HG03571 (cell line): ENCODE results near the gene LAPTM4A.
"Not testable (repeated sequence)": the region's sequence is repeated elsewhere in the genome, so short reads cannot be mapped to it uniquely, and the experiment has no call there.

ENCODE experiments used
- ATAC-seq: cut with Tn5 transposase; IDR thresholded peaks from one replicate; pipeline ENCODE4 v1.9.1; 2021; ENCODE audit not compliant: unreplicated experiment

Gene LAPTM4A

DNA sequence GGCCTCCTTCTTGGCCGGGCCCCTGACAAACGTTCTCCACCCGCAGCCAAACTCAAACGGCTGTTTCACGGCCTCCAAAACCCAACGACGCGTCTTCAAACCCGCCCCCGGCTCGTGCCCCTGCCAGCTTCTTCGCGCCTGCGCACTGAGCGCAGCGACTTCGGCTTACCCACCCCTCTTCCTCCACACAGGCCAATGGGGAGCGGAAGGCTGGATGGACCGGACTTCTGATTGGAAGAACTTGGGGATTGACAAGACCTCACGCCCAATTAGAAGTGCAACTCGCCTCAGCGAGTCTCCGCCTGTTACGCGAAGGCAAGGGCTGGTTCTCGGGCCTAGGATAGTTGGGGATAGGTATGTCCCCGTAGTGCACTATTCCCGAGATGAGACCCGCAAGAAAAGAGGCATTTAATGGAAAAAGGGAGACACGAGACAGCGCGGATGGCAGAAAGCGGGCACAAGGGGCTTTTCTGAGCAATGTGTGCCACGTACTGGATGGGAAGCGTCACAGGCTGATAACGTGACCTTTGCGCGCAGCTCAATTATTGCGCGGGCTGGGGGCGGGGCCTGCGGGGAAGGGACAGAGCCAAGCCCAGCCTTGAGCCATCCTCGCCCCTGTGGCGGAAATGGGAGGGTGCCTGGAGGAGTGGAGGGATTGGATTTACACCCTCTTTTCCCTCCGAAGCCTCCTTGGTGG, at the start of gene LAPTM4A:
Gene LAPTM4A (minus strand): TSS at position 97 of the 697 bp plus-strand sequence. CDS start 108 bp downstream, outside the sequence.
- ATAC-seq = peak; percentile 97

GRCh38 chr2:20100711-20101110, 49.3 kb upstream of the LAPTM4A start:
- ATAC-seq = no peak

DNA sequence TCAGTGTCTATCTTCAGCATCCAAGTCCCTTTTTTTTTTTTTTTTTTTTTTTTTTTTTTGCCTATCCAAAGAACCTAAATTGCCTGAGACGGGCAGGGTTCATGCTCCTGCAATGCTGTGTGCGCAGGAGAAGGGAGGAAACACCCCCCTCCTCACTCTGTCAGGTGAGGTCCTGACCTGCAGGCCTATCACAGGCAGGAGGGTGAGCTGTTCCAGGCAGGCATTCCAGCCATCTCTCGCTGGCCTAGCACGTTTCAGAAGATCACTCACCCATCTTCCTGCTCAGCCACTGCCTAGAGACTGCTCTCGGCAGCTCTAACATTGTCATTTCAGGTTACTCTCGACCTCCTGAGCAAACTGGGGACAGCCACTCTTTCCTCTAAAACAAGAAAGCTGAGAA, 48.4 kb upstream of the LAPTM4A start:
- no peak for ATAC-seq

GRCh38 chr2:20097889-20098714, 46.7 kb upstream of the LAPTM4A start:
- peak; percentile 89 for ATAC-seq

DNA sequence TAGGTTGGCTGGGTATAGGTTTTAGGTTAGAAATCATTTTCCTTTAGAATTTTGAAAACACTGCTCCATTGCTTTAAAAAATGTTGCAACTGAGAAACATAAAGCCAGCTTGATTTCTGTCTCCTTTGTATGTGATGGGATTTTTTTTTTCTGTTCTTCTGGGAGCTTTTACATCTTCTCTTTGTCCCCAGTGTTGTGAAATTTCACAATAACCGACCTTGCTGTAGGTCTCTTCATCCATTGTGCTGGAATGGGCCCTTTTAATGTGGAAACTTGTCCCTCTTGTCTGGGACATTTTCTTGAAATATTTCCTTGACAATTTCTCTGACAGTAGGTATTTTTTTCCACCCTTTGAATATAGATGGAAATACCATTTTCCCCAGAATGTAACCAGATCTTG, 44.0 kb upstream of the LAPTM4A start:
- no peak for ATAC-seq

DNA sequence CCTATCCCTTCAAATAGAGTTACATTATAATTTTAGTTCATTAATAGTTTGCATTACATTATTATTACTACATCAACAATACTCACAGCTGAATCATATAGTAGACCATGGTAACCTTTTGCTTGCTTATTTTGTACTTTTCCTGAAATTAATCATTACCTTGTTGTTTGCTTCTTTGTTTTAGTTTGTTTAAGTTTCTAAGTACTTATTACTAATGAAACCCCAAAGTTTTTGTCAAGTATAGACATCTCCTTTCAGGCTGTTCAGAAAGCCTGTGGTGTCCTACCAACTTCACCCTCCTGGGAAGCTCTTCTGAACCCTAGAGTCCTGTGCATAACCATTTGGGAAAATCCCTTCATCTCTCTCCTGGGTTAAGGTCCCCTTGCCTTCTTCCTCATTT, 43.5 kb upstream of the LAPTM4A start:
- ATAC-seq = no peak

- no peak for ATAC-seq
Observed at GRCh38 chr2:20094142-20094755, 42.8 kb upstream of the LAPTM4A start.

DNA sequence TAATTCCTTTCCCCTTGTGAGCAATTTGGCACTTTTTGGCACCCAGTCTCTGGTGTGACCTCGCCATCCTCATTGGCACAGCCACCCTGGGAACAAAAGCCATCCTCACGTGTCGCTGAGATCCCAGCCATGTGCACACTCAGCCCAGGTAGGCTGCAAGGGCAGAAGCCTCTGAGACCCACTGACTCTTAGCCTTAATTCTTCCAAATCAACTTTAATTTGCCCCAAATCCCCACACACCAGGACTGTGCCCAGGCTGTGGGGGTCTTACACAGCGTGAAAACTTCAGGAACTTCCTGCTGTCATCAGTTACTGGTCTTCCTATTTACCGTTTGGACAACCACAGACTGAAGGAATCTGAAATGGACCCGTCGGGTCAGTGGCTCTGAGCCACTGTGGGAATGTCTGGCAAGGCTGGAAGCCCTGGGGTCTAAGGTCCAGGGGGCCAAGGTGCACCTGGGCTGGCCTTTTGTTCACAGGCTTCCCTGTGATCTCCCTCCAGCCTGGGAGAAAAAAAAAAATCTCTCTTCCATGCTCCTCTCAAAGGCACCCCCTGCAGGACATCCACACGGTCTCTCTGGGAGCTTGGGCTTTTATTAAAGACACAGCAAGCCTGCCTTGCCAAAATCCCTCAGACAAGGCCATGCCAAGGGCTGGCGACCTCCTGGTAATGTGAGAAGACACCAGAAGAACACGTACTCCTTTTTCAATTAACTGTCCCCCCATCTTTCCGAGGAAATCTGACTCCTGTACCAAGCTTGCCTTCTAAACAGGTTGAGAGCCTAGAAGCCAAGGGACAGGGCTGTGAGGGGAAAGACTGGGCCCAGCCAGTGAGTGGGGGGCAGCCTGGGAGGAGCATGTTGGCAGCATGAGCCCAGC, 42.1 kb upstream of the LAPTM4A start:
- ATAC-seq = no peak

GRCh38 chr2:20092901-20093235, 41.4 kb upstream of the LAPTM4A start:
- no peak for ATAC-seq

DNA sequence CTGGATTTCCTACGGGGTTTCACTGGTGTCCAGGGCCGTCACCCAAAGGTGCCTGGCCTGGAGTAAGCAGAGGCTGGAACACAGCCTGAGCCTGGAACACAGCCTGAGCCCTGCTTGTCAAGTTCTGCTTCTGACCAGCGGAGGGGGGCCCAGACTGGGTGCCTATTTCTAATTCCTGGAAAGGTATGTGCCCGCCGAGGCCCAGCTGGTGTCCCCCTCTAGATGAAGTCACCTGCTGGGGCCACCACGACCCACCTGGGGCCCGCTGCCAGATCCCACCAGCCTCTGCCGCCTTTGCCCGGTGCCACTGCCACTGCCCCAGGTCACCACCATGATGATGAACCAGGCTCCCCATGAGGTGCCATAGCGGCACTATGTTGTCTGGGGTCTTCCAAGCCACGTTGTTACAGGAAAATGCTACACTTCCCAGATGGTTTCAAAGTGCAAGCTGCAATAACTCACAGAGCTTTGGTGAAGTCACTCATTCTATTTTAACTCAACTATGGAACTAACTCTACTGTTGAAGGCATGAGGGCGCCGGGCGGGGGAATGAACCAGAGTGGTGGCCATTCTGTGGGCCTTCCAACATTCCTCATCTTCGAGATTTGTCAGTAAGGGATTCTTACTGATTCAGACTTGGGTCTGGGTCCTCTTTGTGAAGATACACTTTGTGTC, 40.9 kb upstream of the LAPTM4A start:
- no peak for ATAC-seq

- no peak for ATAC-seq
Observed at GRCh38 chr2:20091305-20091991, 40.0 kb upstream of the LAPTM4A start.

DNA sequence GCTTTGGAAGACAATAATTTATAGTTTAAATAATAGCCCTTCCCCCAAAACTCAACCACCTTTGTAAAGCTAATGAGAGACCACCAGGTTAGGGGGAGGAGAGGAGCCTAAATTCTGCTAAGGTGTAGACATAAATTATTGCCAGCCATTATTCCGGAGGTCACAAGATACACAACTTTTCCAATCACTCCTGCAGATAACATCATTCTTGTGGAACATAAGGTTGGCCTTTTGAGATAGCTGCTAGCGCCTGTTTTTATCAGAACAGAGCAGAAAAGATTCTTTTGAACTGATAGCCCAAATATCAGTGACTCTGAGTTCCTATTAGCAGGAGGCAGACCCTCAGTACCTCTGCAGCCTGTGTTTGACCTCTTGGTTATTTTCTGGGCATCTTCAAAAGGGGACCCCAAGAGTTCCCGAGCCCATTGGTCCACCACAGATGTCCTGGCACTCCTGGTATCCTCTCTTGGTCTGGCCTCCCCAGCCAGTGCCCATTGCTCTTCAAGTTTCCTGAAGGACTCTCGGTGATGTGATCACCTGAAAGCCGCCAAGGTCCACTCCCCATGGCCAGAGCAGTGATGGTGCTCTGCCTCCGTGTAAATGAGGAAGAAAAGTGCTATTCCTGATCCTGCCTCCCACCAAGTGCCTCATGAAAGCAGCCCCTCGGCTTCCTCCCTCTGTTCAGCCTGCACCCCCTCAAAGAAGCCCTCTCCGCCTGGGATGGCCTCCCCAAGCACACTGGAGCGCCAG, 38.5 kb upstream of the LAPTM4A start:
- no peak for ATAC-seq

- not testable (repeated sequence) for ATAC-seq
Observed at GRCh38 chr2:20085909-20086308, 34.5 kb upstream of the LAPTM4A start.

- not testable (repeated sequence) for ATAC-seq
Observed at GRCh38 chr2:20082812-20083211, 31.4 kb upstream of the LAPTM4A start.

DNA sequence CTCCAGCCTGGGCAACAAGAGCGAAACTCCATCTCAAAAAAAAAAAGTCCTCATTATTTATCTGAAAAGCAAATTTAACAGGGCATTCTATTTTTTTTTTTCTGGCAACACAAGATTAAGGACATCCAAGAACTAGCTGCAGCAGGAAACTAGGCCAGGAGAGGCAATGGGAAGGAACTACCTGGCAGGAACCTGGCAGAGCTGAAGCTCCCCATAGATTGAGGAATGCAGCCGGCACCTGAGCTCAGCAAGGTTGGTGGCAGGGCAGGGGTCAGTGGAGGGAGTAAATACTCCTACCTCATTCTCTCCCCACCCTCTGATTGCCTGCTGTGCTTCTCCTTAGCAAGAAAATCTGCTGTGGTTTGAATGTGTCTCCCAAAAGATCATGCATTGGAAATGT, 30.4 kb upstream of the LAPTM4A start:
- no peak for ATAC-seq

DNA sequence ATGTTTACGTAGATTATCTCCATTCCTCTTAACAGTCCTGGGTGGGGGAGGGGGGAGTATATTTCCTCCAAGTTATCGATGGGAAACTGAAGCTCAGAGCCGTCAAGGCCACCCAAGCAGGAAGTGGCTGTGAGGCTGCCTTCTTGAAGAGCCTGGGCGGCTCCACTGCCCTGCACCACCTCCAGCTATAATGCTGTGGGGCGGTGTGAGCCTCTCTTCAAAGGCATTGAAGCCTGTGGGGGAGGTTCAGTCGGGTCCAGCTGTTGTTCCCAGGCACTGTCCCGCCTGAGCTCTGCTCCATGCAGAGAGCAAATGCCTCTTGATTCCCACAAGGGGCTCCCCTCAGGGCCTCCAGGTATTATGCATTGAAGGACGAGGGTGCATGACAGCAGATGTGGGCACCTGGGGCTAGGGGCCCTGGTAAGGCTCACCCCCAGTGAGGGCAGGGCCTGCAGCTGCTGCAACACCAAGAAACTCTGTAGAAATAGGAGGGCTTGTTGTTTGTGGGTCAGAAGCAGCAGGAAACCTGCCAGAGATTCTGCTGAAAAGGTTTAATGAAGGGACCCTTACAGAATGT, 29.5 kb upstream of the LAPTM4A start:
- no peak for ATAC-seq

DNA sequence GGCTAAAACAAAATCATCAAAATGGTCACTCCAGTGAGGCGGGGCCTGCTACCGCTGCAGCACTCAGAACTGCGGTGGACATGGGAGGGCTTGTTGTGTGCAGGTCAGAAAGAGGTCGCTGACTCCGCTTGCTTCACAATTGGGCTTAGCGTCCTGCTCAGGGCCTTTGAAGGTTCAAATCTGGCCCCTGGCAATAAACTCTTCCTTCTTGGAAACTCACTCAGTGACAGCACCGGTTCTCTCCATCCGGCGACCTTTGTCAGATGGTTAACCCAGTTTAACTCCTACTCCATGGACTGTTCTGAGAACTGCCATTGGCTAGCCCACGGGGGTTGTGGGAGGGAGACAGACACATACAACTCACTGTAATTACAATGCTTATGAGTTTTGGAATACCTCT, 29.0 kb upstream of the LAPTM4A start:
- no peak for ATAC-seq

- ATAC-seq = no peak
Observed at GRCh38 chr2:20079546-20080115, 28.2 kb upstream of the LAPTM4A start.
